Cardiac muscle cell (in vitro differentiated cells and primary cell): Measurements from ENCODE around the gene GOLGA2. TPM values are rescaled to one million over a fixed set of nuclear protein-coding genes. Genes with fewer than 3 reads are reported as not detected.

Source experiments
- DNase-seq, 2 donors: peaks; one replicate each; pipeline versions ENCODE4 v3.0.0 to v3.0.0-alpha.2; 2010 to 2017; ENCODE audit warnings: low read depth in 1 of 2, low spot score in 1 of 2
- H3K27ac ChIP-seq: fragments of 200-600 bp; sonication (generic); 2 replicates; pipeline ENCODE4 v1.5.1; 2016
- H3K27me3 ChIP-seq: fragments of 200-600 bp; sonication (generic); 2 replicates; pipeline ENCODE4 v1.6.0; 2016; ENCODE audit warnings: control low read depth
- H3K36me3 ChIP-seq: fragments of 200-600 bp; sonication (generic); 2 replicates; pipeline ENCODE4 v1.5.1; 2016; ENCODE audit warnings: control low read depth
- H3K4me1 ChIP-seq: fragments of 200-600 bp; sonication (generic); 2 replicates; pipeline ENCODE4 v1.8.1; 2017; ENCODE audit warnings: low read depth, mild to moderate bottlenecking, mixed run types
- H3K4me3 ChIP-seq: fragments of 200-600 bp; sonication (generic); 2 replicates; pipeline ENCODE4 v1.5.1; 2016; ENCODE audit warnings: mild to moderate bottlenecking
- H3K9me3 ChIP-seq: fragments of 200-600 bp; sonication (generic); 2 replicates; pipeline ENCODE4 v1.5.1; 2017; ENCODE audit warnings: low read depth, mild to moderate bottlenecking, control low read depth
- CTCF ChIP-seq: IDR thresholded peaks from 2 replicates; pipeline ENCODE4 v1.5.1; 2012; ENCODE audit warnings: low read depth, mild to moderate bottlenecking, low read length
- polyA plus RNA-seq: library from polyadenylated mRNA; unstranded; fragments of >200 nt; fragmentation: Nextera tagmentation; extraction: Ambion mirVana; gene quantifications from 2 replicates; pipeline ENCODE4 v1.2.1, GENCODE V29; 2016
- total RNA-seq: library from RNA; depleted of rRNA; stranded (reverse); fragments of >200 nt; gene quantifications from 2 replicates; pipeline ENCODE4 v1.2.3, GENCODE V29; 2016

GOLGA2 gene
- total and polyA plus RNA-seq, 2 experiments from 2014 or later, result 32.0 to 95.3 TPM

GRCh38 chr9:128254855-128255759 lies 20.7 kb downstream of the GOLGA2 start:
- Histone ChIP-seq H3K4me3 (no peak overlapping the region), H3K4me1 (no peaks in the 10 kb centered on the region), H3K36me3 (peaks cover 20% of the 10 kb centered on the region), H3K27ac (peak overlapping the region; percentile 47), H3K27me3 (no peaks in the 10 kb centered on the region), H3K9me3 (no peaks in the 10 kb centered on the region)
- peak; percentile 93 for TF ChIP-seq CTCF
- peak; percentile 59 to 88 for DNase-seq

DNA sequence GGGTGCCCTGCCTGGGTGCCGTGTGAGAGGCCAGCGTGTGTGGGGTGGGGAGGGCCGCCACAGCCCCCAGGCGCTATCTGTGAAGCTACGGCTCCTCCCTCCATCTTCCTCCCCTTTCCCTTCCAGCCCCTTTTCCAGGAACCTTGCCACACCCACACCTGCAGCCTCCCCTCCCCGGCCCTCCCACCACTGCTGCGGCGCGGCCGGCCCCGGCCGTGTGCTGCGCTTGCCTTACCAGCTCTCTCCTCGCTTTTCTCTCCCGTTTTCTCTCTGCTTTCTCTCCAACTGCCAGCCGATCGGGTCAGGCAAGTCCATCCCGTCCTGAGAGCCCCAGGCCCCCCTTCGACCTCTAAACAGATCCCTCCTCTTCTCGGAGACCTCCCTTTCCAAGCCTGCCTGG lies 21.4 kb downstream of the GOLGA2 start:
- no peaks in the 10 kb centered on the region for H3K4me1 ChIP-seq
- H3K27ac ChIP-seq, result no peak overlapping the region
- no peak overlapping the region for H3K4me3 ChIP-seq
- H3K36me3 ChIP-seq, result peaks cover 16% of the 10 kb centered on the region
- no peaks in the 10 kb centered on the region for H3K9me3 ChIP-seq
- no peaks in the 10 kb centered on the region for H3K27me3 ChIP-seq
- TF ChIP-seq CTCF, result no peak
- DNase-seq, result no peak

DNA sequence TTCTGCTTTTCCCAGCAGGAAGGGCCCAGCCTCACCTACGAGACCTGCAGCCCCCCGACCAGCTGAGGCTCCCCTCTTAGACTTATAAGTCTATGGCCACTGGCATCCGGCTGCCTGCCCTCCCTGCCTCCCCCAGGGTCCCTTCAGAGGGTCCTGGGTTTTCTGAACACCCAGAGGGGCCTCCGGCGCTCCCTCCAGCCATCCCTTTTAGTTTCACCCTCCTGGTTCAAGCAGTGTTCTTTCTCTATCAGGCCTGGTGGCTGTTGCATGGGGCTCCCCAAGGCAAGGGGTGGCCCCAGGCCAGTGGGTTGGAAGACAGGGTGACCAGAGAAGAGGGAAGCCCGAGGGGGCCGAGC lies 21.8 kb downstream of the GOLGA2 start:
- no peak for TF ChIP-seq CTCF
- H3K27ac ChIP-seq, result no peak overlapping the region

GRCh38 chr9:128253140-128253990 lies 22.4 kb downstream of the GOLGA2 start:
- Histone ChIP-seq H3K9me3 (no peaks in the 10 kb centered on the region), H3K4me3 (no peak overlapping the region), H3K36me3 (peaks cover 11% of the 10 kb centered on the region), H3K4me1 (no peaks in the 10 kb centered on the region), H3K27ac (no peak overlapping the region), H3K27me3 (no peaks in the 10 kb centered on the region)
- no peak for DNase-seq
- no peak for TF ChIP-seq CTCF

More for the DNA sequence above, 21.8 kb downstream of the GOLGA2 start:
- Histone ChIP-seq H3K36me3 (peaks cover 16% of the 10 kb centered on the region), H3K4me1 (no peaks in the 10 kb centered on the region), H3K4me3 (no peak overlapping the region), H3K27me3 (no peaks in the 10 kb centered on the region), H3K9me3 (no peaks in the 10 kb centered on the region)
- no peak for DNase-seq

- no peak for TF ChIP-seq CTCF
- no peaks in the 10 kb centered on the region for H3K9me3 ChIP-seq
- peaks cover 6% of the 10 kb centered on the region for H3K36me3 ChIP-seq
- no peak for DNase-seq
- no peak overlapping the region for H3K4me3 ChIP-seq
- H3K27ac ChIP-seq, result no peak overlapping the region
- H3K27me3 ChIP-seq, result no peaks in the 10 kb centered on the region
- H3K4me1 ChIP-seq, result no peaks in the 10 kb centered on the region
Observed at GRCh38 chr9:128252317-128253139, 23.3 kb downstream of the GOLGA2 start.
